Natural killer cell (primary cell): Measurements from ENCODE around the gene RFC4. TPM values are rescaled to one million over a fixed set of nuclear protein-coding genes. Genes with fewer than 3 reads are reported as not detected.

Experiments used
- ATAC-seq, 3 donors: fragments of 150-1000 bp in 2 of 3; fragments of 200-7000 bp in 1 of 3; cut with Tn5 transposase; 1 replicate in 1 of 3; 2 replicates in 2 of 3; pipeline ENCODE4 v1.10.0; 2021; ENCODE audit warnings: mild to moderate bottlenecking in 2 of 3, moderate library complexity in 2 of 3
- DNase-seq, 2 donors: peaks; one replicate each; pipeline versions ENCODE4 v3.0.0 to v3.0.0-alpha.2; 2013 to 2021; ENCODE audit warnings: mixed read lengths in 1 of 2
- H3K27ac ChIP-seq: one replicate; pipeline ENCODE4 v1.5.1; 2013; ENCODE audit warnings: mild to moderate bottlenecking, low read length
- H3K27me3 ChIP-seq: one replicate; pipeline ENCODE4 v1.6.1; 2013; ENCODE audit warnings: low read length; ENCODE audit not compliant: control insufficient read depth, insufficient read depth
- H3K36me3 ChIP-seq: one replicate; pipeline ENCODE4 v1.6.1; 2013; ENCODE audit warnings: low read length; ENCODE audit not compliant: control insufficient read depth, insufficient read depth
- H3K4me1 ChIP-seq: one replicate; pipeline ENCODE4 v1.6.1; 2013; ENCODE audit warnings: low read length; ENCODE audit not compliant: control insufficient read depth, insufficient read depth
- H3K4me3 ChIP-seq: one replicate; pipeline ENCODE4 v1.5.1; 2013; ENCODE audit warnings: low read length
- H3K9me3 ChIP-seq: one replicate; pipeline ENCODE4 v1.6.1; 2013; ENCODE audit warnings: low read length; ENCODE audit not compliant: control insufficient read depth, insufficient read depth
- H3K27ac Mint-ChIP-seq, 2 donors: one replicate each; pipeline ENCODE4 v1.8.0; 2022; ENCODE audit warnings: mild to moderate bottlenecking in 2 of 2, mixed read lengths in 2 of 2, moderate library complexity in 1 of 2
- H3K27me3 Mint-ChIP-seq, 2 donors: one replicate each; pipeline ENCODE4 v1.8.0; 2022; ENCODE audit warnings: low read depth in 2 of 2, mixed read lengths in 2 of 2
- H3K36me3 Mint-ChIP-seq: one replicate; pipeline ENCODE4 v1.8.0; 2022; ENCODE audit warnings: mixed read lengths
- H3K4me1 Mint-ChIP-seq, 2 donors: one replicate each; pipeline ENCODE4 v1.8.0; 2022; ENCODE audit warnings: mixed read lengths in 2 of 2
- H3K4me3 Mint-ChIP-seq: one replicate; pipeline ENCODE4 v1.8.0; 2022; ENCODE audit warnings: mild to moderate bottlenecking, moderate library complexity, mixed read lengths
- H3K9me3 Mint-ChIP-seq, 2 donors: one replicate each; pipeline ENCODE4 v1.8.0; 2022; ENCODE audit warnings: mixed read lengths in 2 of 2
- WGBS: methylation state at CpG from one replicate; pipeline ENCODE4 v1.1.7; 2013; ENCODE audit warnings: missing lambda C conversion rate; ENCODE audit not compliant: insufficient coverage; 5-methylcytosine and 5-hydroxymethylcytosine counted together
- intact Hi-C: fragments of 100-400 bp; cut with micrococcal nuclease; formaldehyde crosslinking; loops from one replicate; pipeline ENCODE4 v1.14.2; 2022
- total RNA-seq, 4 donors: library from RNA; stranded (reverse); fragments of 120-200 nt in 1 of 4; gene quantifications; one replicate each; pipeline versions ENCODE4 v1.2.3 to v1.2.4, GENCODE V29; 2013 to 2022
- TF ChIP-seq, protein P1 (sequence below): fragments of 200-600 bp; IDR thresholded peaks from one replicate; pipeline ENCODE4 v1.8.0; 2022; ENCODE audit warnings: antibody characterized with exemption

The RFC4 gene
- total RNA-seq, 3 donors from 2014 or later (not counting 1 experiment from before 2014, with no cell fraction given) = 16.8 to 21.6 (median 17.3) TPM

DNA sequence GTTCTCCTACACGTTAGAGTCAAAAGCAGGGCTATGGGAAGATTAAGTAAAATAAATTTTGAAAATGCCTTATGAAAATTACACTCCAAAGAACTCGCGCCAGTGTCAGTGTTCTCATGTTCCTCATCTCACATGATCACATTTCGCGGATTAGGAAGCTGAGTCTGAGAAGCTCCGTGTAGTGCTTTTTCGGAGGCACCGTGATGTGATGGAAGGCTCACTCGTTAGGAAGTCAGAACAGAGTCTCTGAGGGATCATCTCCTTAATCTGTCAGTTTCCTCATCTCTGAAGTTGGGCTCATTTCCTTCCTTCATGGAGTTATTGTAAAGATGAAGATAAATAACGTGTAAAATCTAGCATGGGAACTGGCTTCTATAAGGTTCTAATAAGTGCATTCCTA lies 39.5 kb upstream of the RFC4 start:
- Mint-ChIP-seq H3K4me1 (peaks cover 7 to 9% of the 10 kb centered on the region in 2 donors), H3K27ac (no peak overlapping the region), H3K36me3 (no peaks in the 10 kb centered on the region), H3K27me3 (peaks cover 17 to 27% of the 10 kb centered on the region in 2 donors), H3K4me3 (no peak overlapping the region), H3K9me3 (no peaks in the 10 kb centered on the region)
- intact Hi-C loops = no loop called here
- Histone ChIP-seq H3K27ac (no peak overlapping the region), H3K4me3 (no peak overlapping the region), H3K27me3 (no peaks in the 10 kb centered on the region), H3K4me1 (no peaks in the 10 kb centered on the region), H3K9me3 (no peaks in the 10 kb centered on the region), H3K36me3 (no peaks in the 10 kb centered on the region)
- TF ChIP-seq, protein P1, sequence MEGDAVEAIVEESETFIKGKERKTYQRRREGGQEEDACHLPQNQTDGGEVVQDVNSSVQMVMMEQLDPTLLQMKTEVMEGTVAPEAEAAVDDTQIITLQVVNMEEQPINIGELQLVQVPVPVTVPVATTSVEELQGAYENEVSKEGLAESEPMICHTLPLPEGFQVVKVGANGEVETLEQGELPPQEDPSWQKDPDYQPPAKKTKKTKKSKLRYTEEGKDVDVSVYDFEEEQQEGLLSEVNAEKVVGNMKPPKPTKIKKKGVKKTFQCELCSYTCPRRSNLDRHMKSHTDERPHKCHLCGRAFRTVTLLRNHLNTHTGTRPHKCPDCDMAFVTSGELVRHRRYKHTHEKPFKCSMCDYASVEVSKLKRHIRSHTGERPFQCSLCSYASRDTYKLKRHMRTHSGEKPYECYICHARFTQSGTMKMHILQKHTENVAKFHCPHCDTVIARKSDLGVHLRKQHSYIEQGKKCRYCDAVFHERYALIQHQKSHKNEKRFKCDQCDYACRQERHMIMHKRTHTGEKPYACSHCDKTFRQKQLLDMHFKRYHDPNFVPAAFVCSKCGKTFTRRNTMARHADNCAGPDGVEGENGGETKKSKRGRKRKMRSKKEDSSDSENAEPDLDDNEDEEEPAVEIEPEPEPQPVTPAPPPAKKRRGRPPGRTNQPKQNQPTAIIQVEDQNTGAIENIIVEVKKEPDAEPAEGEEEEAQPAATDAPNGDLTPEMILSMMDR = no peak
- no peak for ATAC-seq
- 83% methylated on average over 9 of the region's 10 CpGs for WGBS
- no peak for DNase-seq

DNA sequence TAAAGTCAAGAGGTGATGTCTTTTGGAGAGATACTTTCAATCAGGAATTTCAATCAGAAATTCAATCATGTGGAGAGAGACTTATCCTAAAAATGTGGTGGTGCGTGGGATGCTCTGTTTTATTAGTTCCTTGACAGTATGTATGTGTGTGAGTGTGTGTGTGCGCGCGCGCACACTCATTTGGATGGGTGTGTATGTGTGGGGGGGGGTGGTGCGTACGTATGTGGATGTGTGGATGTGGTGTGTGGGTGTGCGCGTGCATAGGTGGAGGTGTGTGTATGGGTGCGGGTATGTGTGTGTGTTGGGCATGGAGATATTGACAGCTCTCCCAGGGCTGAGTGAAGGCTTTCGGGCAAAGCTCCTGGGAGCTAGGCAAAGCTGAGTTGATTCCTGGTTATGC lies 38.6 kb upstream of the RFC4 start:
- Histone ChIP-seq H3K4me1 (no peaks in the 10 kb centered on the region), H3K27me3 (no peaks in the 10 kb centered on the region), H3K9me3 (no peaks in the 10 kb centered on the region), H3K4me3 (no peak overlapping the region), H3K27ac (no peak overlapping the region), H3K36me3 (no peaks in the 10 kb centered on the region)
- Mint-ChIP-seq H3K36me3 (no peaks in the 10 kb centered on the region), H3K27ac (no peak overlapping the region), H3K4me1 (peaks cover 7 to 9% of the 10 kb centered on the region in 2 donors), H3K27me3 (peaks cover 17 to 27% of the 10 kb centered on the region in 2 donors), H3K9me3 (no peaks in the 10 kb centered on the region), H3K4me3 (no peak overlapping the region)
- 87% methylated on average over 11 of the region's 11 CpGs for WGBS
- no peak for ATAC-seq
- intact Hi-C loops = no loop called here
- TF ChIP-seq, protein P1 = no peak
- no peak for DNase-seq

- intact Hi-C loops = no loop called here
- DNase-seq (no peak), ATAC-seq (no peak)
- Mint-ChIP-seq H3K4me3 (no peak overlapping the region), H3K27me3 (peaks cover 17 to 20% of the 10 kb centered on the region in 2 donors), H3K36me3 (no peaks in the 10 kb centered on the region), H3K27ac (no peak overlapping the region), H3K9me3 (no peaks in the 10 kb centered on the region), H3K4me1 (no peaks in the 10 kb centered on the region)
- H3K9me3 ChIP-seq = no peaks in the 10 kb centered on the region
- H3K36me3 ChIP-seq = no peaks in the 10 kb centered on the region
- H3K4me1 ChIP-seq = no peaks in the 10 kb centered on the region
- TF ChIP-seq, protein P1 = no peak
- 94% methylated on average over 3 of the region's 3 CpGs for WGBS
- H3K27ac ChIP-seq = no peak overlapping the region
- no peak overlapping the region for H3K4me3 ChIP-seq
- H3K27me3 ChIP-seq = no peaks in the 10 kb centered on the region
Observed at GRCh38 chr3:186843039-186843432, 36.8 kb upstream of the RFC4 start.

DNA sequence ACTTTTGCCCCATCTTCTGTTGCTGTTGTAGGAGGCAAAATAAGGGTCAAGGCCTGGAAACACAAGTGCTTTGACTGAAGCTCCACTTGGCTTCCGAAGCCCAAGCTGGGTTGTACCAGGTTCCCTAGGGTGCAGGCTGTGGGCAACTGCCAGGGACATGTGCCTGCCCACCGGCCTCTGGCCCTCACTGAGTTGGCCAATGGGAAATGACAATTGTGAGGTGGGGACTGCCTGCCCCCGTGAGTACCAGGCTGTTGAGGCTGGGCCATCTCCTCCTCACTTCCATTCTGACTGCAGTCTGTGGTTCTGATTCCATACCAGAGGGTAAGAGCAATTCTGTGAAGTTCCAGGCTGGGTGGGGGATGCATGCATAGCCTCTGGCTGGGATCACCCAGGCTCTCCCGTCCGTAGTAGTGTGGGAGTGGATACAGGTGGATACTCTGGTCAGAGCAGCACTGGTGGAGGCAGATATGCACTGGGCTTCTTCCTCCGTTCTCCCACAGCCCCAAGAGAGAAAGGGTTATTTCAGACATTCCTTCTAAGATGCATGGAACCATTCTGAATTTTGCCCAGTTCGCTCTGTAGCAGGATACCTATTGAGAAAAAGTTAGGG lies 36.2 kb upstream of the RFC4 start, which contains the start of gene ADIPOQ:
ADIPOQ (plus strand) TSS at position 285 of the 613 bp plus-strand sequence. CDS start 10,349 bp downstream, outside the sequence.
- ATAC-seq = no peak
- no peak within 1 kb of the TSS for H3K27ac ChIP-seq
- Mint-ChIP-seq H3K27ac (no peak within 1 kb of the TSS), H3K36me3 (no peaks in the 10 kb centered on the region), H3K9me3 (no peaks in the 10 kb centered on the region), H3K4me1 (no peaks in the 10 kb centered on the region), H3K27me3 (peaks cover 17 to 20% of the 10 kb centered on the region in 2 donors), H3K4me3 (no peak within 1 kb of the TSS)
- no peaks in the 10 kb centered on the region for H3K36me3 ChIP-seq
- WGBS = 85% methylated on average over 7 of the region's 7 CpGs
- H3K4me3 ChIP-seq = no peak within 1 kb of the TSS
- no peak for DNase-seq
- no peaks in the 10 kb centered on the region for H3K4me1 ChIP-seq
- intact Hi-C loops = no loop called here
- H3K27me3 ChIP-seq = no peaks in the 10 kb centered on the region
- TF ChIP-seq, protein P1 = no peak
- no peaks in the 10 kb centered on the region for H3K9me3 ChIP-seq
